Esophagus squamous epithelium (tissue), 5 donors: Measurements from ENCODE around the gene MDFI. TPM values are rescaled to one million over a fixed set of nuclear protein-coding genes. Genes with fewer than 3 reads are reported as not detected.
A peak's percentile ranks its signal among the peaks of the same experiment; 100 is the strongest.

ENCODE experiments used
- DNase-seq: peaks from one replicate; lab custom pipeline; 2025; lab: John Stamatoyannopoulos, UW
- H3K27ac ChIP-seq, 4 donors: fragments of 200-600 bp; sonication (generic); one replicate each; pipeline ENCODE4 v1.5.1; 2016 to 2019; ENCODE audit warnings: mild to moderate bottlenecking in 1 of 4
- H3K27me3 ChIP-seq, 4 donors: fragments of 200-600 bp; sonication (generic); 1 replicate in 3 of 4; 2 replicates in 1 of 4; pipeline versions ENCODE4 v1.5.1 to v1.6.0; 2017 to 2021; ENCODE audit warnings: antibody characterized with exemption in 1 of 4
- H3K36me3 ChIP-seq, 3 donors: fragments of 200-600 bp; sonication (generic); one replicate each; pipeline ENCODE4 v1.5.1; 2016 to 2019
- H3K4me1 ChIP-seq, 3 donors: fragments of 200-600 bp; sonication (generic); one replicate each; pipeline ENCODE4 v1.5.1; 2017 to 2019
- H3K4me3 ChIP-seq, 4 donors: fragments of 200-600 bp; sonication (generic); 1 replicate in 3 of 4; 2 replicates in 1 of 4; pipeline ENCODE4 v1.5.1; 2016 to 2019; ENCODE audit warnings: mild to moderate bottlenecking in 2 of 4, moderate library complexity in 1 of 4
- H3K9me3 ChIP-seq, 3 donors: fragments of 200-600 bp; sonication (generic); one replicate each; pipeline ENCODE4 v1.5.1; 2016 to 2019
- POLR2A ChIP-seq, 4 donors: fragments of 450-650 bp; IDR thresholded peaks; one replicate each; pipeline ENCODE4 v1.6.1; 2017; ENCODE audit warnings: antibody characterized with exemption in 4 of 4, mild to moderate bottlenecking in 4 of 4, moderate library complexity in 3 of 4
- WGBS, 2 donors: methylation state at CpG; one replicate each; pipeline ENCODE4 v1.1.5; 2018; 5-methylcytosine and 5-hydroxymethylcytosine counted together
- intact Hi-C: fragments of 100-400 bp; cut with DNase I; formaldehyde crosslinking; loops from one replicate; pipeline ENCODE4 v1.15.0; 2022
- total RNA-seq, 4 donors: library from RNA; depleted of rRNA; stranded (reverse); fragments of >200 nt; gene quantifications; one replicate each; pipeline ENCODE4 v1.1.0, GENCODE V29; 2016
- TF ChIP-seq, protein P1 (sequence below), 6 experiments: fragments of 450-650 bp in 4 of 6; fragments of 200-600 bp in 2 of 6; sonication (generic) in 2 of 6; IDR thresholded peaks; one replicate each; pipeline ENCODE4 v1.5.1; 2016 to 2019; ENCODE audit warnings: antibody characterized with exemption in 6 of 6, mild to moderate bottlenecking in 4 of 6, moderate library complexity in 4 of 6
- donor health status: DM: yes; HTN: yes; CAD: no.

Gene MDFI
- total RNA-seq, 4 donors from 2014 or later = 50.5 to 105 (median 81.8) TPM

DNA sequence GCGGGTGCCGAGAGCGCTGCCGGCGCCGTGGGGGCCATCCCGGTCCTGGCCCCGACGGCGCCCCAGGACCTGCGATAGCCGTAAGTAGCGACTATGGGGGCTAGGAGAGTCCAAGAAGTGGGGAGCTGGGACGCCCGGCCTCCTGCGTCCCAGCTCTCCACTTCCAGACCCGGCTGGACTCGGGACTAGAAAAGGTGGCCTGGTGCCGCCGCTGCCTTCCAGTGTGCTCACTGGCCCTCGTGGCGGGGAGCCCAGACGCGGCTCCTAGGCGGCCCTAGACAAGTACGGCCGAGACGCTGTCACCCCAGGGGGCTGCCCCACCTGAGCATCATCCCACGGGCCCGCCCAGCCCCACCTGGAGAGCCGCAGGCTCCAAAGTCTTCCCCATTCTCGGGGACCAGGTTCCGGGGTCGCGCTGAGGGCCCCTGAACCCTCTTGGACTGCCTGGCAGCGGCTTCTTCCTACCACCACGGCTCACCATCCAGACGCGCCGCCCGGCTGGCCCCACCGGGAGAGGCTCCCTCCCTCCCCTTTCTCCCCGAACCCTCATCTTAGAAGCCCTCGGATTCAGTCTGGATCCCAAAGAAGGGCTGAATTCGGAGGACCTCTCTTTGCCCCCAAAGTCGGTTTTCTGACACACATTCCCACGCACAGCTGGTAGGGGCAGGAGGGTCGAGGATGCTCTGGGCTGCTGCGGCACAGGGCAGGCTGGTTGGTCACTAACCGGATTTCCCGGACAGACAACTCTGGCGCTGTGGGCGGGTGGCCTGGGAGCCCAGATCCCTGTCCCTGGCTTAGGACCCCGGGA lies 870 bp upstream of the MDFI start:
- WGBS, 2 donors = 0 to 10% methylated on average over 1 to 2 of the region's 54 CpGs
- peaks cover 0 to 34% (median 0%) of the 10 kb centered on the region in 4 donors for H3K27me3 ChIP-seq
- intact Hi-C loops = no loop called here
- DNase-seq = no peak
- TF ChIP-seq POLR2A (IDR thresholded peaks at IDR 0.05) = no peak
- TF ChIP-seq, protein P1, sequence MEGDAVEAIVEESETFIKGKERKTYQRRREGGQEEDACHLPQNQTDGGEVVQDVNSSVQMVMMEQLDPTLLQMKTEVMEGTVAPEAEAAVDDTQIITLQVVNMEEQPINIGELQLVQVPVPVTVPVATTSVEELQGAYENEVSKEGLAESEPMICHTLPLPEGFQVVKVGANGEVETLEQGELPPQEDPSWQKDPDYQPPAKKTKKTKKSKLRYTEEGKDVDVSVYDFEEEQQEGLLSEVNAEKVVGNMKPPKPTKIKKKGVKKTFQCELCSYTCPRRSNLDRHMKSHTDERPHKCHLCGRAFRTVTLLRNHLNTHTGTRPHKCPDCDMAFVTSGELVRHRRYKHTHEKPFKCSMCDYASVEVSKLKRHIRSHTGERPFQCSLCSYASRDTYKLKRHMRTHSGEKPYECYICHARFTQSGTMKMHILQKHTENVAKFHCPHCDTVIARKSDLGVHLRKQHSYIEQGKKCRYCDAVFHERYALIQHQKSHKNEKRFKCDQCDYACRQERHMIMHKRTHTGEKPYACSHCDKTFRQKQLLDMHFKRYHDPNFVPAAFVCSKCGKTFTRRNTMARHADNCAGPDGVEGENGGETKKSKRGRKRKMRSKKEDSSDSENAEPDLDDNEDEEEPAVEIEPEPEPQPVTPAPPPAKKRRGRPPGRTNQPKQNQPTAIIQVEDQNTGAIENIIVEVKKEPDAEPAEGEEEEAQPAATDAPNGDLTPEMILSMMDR (IDR thresholded peaks at IDR 0.05) = no peak
- H3K4me1 ChIP-seq = peaks cover 16 to 61% (median 18%) of the 10 kb centered on the region in 3 donors
- H3K9me3 ChIP-seq = no peaks in the 10 kb centered on the region
- H3K27ac ChIP-seq = peak overlapping the region; percentile 78 to 92 (median 84)
- peaks cover 0 to 9% (median 0%) of the 10 kb centered on the region in 3 donors for H3K36me3 ChIP-seq
- peak overlapping the region; percentile 54 to 77 (median 65) for H3K4me3 ChIP-seq

DNA sequence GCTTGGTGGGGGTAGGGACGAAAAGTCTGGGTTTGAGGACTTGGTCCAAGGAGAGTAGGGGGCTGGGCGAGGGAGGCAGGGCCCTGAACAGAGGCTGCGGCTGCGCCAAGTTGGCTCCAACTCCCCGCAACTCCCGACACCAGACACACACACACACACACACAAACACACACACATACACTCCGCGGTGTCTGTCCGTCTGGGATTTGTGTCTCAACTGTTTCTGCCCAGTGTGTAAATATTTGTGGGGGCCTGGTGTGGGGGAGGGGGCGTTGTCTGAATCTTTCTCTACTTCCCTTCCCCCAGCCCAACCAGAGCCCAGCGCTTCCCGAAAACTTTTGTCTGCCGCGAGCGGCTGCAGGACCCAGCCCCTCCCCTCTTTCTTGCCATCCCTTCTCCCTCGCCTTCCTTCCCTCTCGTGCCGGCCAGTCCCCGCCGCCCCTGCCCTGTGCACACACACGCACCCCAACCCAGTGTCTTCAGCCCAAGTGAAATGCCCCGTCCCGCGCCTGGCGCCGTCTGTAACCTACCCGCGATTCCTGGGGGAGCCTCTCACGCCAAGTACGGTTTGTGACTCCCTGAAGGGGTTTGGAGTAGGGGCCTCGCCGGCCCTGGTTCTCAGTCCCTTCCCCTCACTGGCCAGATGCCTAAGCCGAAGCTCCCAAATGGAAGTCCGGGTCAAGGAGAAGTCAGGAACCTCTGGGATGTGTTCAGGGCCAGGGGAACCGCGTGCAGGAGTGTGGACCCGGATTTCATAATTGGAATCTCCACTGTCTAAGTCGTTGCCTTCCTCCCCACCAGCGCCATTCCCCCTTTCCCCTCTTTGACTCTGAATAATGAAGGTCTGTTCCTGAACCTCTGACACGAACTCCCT lies 904 bp downstream of the MDFI start:
- H3K4me1 ChIP-seq = peaks cover 16 to 76% (median 19%) of the 10 kb centered on the region in 3 donors
- peaks cover 0 to 9% (median 0%) of the 10 kb centered on the region in 3 donors for H3K36me3 ChIP-seq
- no peak for DNase-seq
- no peaks in the 10 kb centered on the region for H3K9me3 ChIP-seq
- peak overlapping the region; percentile 54 to 77 (median 65) for H3K4me3 ChIP-seq
- H3K27me3 ChIP-seq = peaks cover 0 to 34% (median 0%) of the 10 kb centered on the region in 4 donors
- TF ChIP-seq, protein P1 (IDR thresholded peaks at IDR 0.05) = no peak
- TF ChIP-seq POLR2A (IDR thresholded peaks at IDR 0.05) = no peak
- peak overlapping the region in 2 of 4 donors; percentile 56 to 88 for H3K27ac ChIP-seq
- 46 to 66% methylated on average over 20 to 27 of the region's 40 CpGs for WGBS, 2 donors
- intact Hi-C loops = no loop called here

DNA sequence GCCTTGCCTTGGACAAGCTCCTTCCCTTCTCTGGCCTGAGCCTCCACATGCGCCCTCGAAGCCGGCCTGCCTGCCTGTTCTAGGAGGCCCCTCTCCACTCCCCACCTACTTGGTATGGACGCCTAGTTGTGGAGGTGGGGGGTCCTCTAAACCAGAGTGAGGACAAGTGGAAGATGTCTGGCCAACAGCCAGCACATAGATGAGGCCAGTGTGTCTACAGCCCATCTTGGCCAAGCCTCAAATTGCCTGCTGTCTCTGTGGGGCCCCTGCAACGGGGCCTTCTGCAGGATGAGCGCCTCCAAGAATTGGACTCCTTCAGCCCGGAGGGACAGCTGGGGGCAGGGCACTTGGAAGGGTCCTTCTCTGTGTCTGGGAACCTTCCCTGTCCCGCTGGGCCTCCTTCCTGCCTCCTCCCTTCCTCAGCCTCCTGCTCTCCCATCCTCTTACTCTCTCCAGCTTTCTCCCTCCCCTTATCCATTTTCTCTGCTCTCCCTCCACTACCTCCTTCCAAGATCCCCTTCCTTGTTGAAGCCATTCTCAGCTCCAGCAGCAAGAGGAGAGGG lies 1.6 kb downstream of the MDFI start:
- Histone ChIP-seq H3K27me3 (peaks cover 0 to 34% (median 0%) of the 10 kb centered on the region in 4 donors), H3K9me3 (no peaks in the 10 kb centered on the region), H3K27ac (no peak overlapping the region), H3K4me1 (peaks cover 16 to 77% (median 22%) of the 10 kb centered on the region in 3 donors), H3K36me3 (peaks cover 0 to 9% (median 0%) of the 10 kb centered on the region in 3 donors), H3K4me3 (no peak overlapping the region)
- intact Hi-C loops = no loop called here
- DNase-seq = no peak
- no peak for TF ChIP-seq POLR2A (IDR thresholded peaks at IDR 0.05)
- TF ChIP-seq, protein P1 (IDR thresholded peaks at IDR 0.05) = no peak
- WGBS, 2 donors = 72 to 79% methylated on average over 5 to 7 of the region's 8 CpGs

DNA sequence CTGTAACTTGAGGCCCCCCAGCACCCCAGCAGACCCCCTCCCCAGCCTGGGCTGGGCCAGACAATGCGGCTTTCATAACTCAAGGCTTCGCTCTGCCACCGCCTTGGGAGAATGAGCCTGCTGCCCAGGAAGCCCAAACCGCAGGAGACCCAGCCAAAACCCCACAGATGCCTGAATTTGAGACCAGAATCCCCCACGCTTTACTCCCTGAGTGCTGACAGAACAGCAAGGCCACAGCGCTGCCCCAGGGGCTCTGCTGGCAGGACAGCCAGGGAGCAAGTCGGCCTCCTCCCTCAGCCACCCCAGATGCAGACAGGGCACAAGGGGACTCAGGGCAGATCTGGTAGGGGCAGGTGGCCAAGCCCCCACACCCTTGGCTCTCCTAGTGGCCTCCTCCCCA lies 2.2 kb downstream of the MDFI start:
- 100% methylated on average over 1 of the region's 7 CpGs; no CpG with 5 or more reads in 1 of the 2 donors for WGBS, 2 donors
- intact Hi-C loops = no loop called here
- DNase-seq = no peak
- Histone ChIP-seq H3K27ac (no peak overlapping the region), H3K36me3 (peaks cover 0 to 9% (median 0%) of the 10 kb centered on the region in 3 donors), H3K9me3 (no peaks in the 10 kb centered on the region), H3K4me1 (peaks cover 16 to 72% (median 22%) of the 10 kb centered on the region in 3 donors), H3K27me3 (peaks cover 0 to 34% (median 0%) of the 10 kb centered on the region in 4 donors), H3K4me3 (no peak overlapping the region)
- TF ChIP-seq POLR2A (IDR thresholded peaks at IDR 0.05) = no peak
- TF ChIP-seq, protein P1 (IDR thresholded peaks at IDR 0.05) = no peak
